NCI-H2107 treated with DMSO at 0.1 percent for 48 hours (cell line): ENCODE results near the gene GSG1L.

ENCODE experiments used
- DNase-seq: peaks from one replicate; lab custom pipeline; 2025; ENCODE audit not compliant: unreplicated experiment; lab: John Stamatoyannopoulos, UW

GSG1L gene

DNA sequence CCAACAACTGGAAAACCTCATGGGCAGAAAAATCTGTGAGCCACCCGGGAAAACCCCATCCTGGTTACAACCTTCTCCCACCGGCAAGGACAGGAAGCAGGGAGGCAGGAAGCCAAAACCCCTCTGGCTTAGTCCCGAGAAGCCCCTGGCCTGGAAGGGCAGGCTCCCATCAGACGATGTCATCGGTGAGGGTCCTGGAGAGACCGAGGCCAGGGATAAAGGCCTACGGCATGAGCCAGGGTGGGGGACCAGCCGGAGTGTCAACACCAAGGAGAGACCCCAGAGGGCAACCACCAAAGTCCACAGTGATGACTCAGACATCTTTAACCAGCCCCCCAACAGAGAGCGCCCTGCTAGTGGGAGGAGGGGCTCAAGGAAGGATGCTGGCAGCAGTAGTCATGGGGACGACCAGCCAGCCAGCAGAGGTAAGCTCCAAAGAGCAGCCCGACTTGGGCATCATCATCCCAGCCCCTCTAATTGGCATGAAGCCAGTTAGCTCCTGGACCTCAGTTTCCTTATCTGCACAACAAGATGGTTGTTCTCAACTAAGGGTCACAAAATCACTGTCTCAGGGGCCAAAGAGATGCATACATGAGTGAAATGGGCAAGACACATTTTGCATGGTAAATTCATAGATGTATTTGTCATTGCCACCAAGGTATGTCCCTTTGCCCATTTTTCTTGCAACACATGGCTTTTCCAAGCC, 322.9 kb downstream of the GSG1L start:
- no peak for DNase-seq

GRCh38 chr16:27739606-27740357, 323.7 kb downstream of the GSG1L start:
- DNase-seq: no peak

DNA sequence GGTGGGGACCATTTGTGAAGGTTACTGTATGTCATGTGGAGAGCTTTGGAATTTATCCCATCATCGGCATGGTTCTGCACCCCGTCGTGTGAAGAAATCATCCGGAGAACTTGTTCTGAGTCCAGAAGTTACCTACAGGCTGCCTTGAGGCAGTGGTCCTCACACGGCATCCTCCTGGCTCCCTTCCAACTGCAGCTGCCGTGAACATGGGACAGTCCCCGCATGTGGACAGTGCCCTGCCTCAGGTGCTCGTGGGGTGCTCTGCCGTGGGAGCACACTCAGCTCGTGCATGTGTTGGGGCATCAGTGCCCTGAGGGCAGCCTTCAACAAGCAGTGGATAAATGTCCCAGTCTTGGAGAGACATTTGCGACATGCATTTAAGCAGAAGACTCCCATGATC, 324.9 kb downstream of the GSG1L start:
- DNase-seq: no peak
